DOHH2 (cell line): ENCODE data around the gene ZNRF1.

Source experiments
- H3F3A ChIP-seq: fragments of 200-600 bp; sonication (generic), shearing (Covaris generic); 2 replicates; pipeline ENCODE4 v1.6.0; 2016; ENCODE audit warnings: antibody characterized with exemption, mild to moderate bottlenecking; ENCODE audit not compliant: control insufficient read depth, insufficient read depth
- H3K27ac ChIP-seq: fragments of 200-600 bp; sonication (generic); 2 replicates; pipeline ENCODE4 v1.5.1; 2014; ENCODE audit warnings: low read depth, mild to moderate bottlenecking, low read length, moderate library complexity
- H3K27me3 ChIP-seq: fragments of 200-600 bp; sonication (generic); 2 replicates; pipeline ENCODE4 v1.6.1; 2014; ENCODE audit warnings: mild to moderate bottlenecking, low read length, mixed read lengths; ENCODE audit not compliant: control insufficient read depth
- H3K36me3 ChIP-seq: fragments of 200-600 bp; sonication (generic); 2 replicates; pipeline ENCODE4 v1.6.1; 2014; ENCODE audit warnings: mild to moderate bottlenecking, low read length, moderate library complexity, mixed read lengths; ENCODE audit not compliant: control insufficient read depth
- H3K4me1 ChIP-seq: fragments of 200-600 bp; sonication (generic); 2 replicates; pipeline ENCODE4 v1.6.1; 2014; ENCODE audit warnings: mild to moderate bottlenecking, low read length, mixed read lengths; ENCODE audit not compliant: control insufficient read depth
- H3K4me2 ChIP-seq: fragments of 200-600 bp; sonication (generic); 2 replicates; pipeline ENCODE4 v1.6.0; 2014; ENCODE audit warnings: mild to moderate bottlenecking, low read length, moderate library complexity
- H3K4me3 ChIP-seq: fragments of 200-600 bp; sonication (generic); 2 replicates; pipeline ENCODE4 v1.5.1; 2014; ENCODE audit warnings: mild to moderate bottlenecking, low read length, mixed read lengths
- H3K79me2 ChIP-seq: fragments of 200-600 bp; sonication (generic); 2 replicates; pipeline ENCODE4 v1.6.1; 2014; ENCODE audit warnings: mild to moderate bottlenecking, low read length, mixed read lengths; ENCODE audit not compliant: control insufficient read depth
- H3K9me2 ChIP-seq: fragments of 200-600 bp; sonication (generic); replicated peaks from 2 replicates; pipeline ENCODE4 v1.6.1; 2014; ENCODE audit warnings: mild to moderate bottlenecking, low read length, mixed read lengths; ENCODE audit not compliant: control insufficient read depth
- H3K9me3 ChIP-seq: fragments of 200-600 bp; sonication (generic); 2 replicates; pipeline ENCODE4 v1.6.1; 2014; ENCODE audit warnings: antibody characterized with exemption, low read length, mixed read lengths; ENCODE audit not compliant: control insufficient read depth, insufficient read depth
- H4K20me1 ChIP-seq: fragments of 200-600 bp; sonication (generic); 2 replicates; pipeline ENCODE4 v1.6.0; 2014; ENCODE audit warnings: low read depth, mild to moderate bottlenecking, antibody characterized with exemption, low read length, moderate library complexity; ENCODE audit not compliant: control insufficient read depth, insufficient read depth
- CTCF ChIP-seq: fragments of 200-600 bp; sonication (generic); IDR thresholded peaks from one replicate; pipeline ENCODE4 v1.5.1; 2014; ENCODE audit warnings: antibody characterized with exemption, mild to moderate bottlenecking, low read depth, low read length; ENCODE audit not compliant: poor library complexity, severe bottlenecking
- EZH2phosphoT487 ChIP-seq: fragments of 200-600 bp; sonication (generic); IDR thresholded peaks from 2 replicates; pipeline ENCODE4 v1.6.1; 2017; ENCODE audit warnings: borderline replicate concordance, mild to moderate bottlenecking, antibody characterized with exemption, low read length, moderate library complexity, mixed read lengths

Gene ZNRF1

GRCh38 chr16:75053791-75054555, 55.1 kb downstream of the ZNRF1 start:
- Histone ChIP-seq H3K4me3 (no peak overlapping the region), H3K4me1 (no peaks in the 10 kb centered on the region), H4K20me1 (no peaks in the 10 kb centered on the region), H3F3A (no peaks in the 10 kb centered on the region), H3K27me3 (no peaks in the 10 kb centered on the region), H3K9me3 (no peaks in the 10 kb centered on the region), H3K9me2 (no peaks in the 10 kb centered on the region), H3K27ac (no peak overlapping the region), H3K36me3 (no peaks in the 10 kb centered on the region), H3K4me2 (no peak overlapping the region), H3K79me2 (0 out of 2 replicates have a peak, but pooled peaks cover 2% of the 10 kb centered on the region)
- TF ChIP-seq CTCF (no peak), EZH2phosphoT487 (no peak)

GRCh38 chr16:75054556-75054947, 55.7 kb downstream of the ZNRF1 start:
- TF ChIP-seq CTCF, result no peak
- TF ChIP-seq EZH2phosphoT487, result no peak
- Histone ChIP-seq H3K79me2 (0 out of 2 replicates have a peak, but pooled peaks cover under 1% of the 10 kb centered on the region), H3F3A (no peaks in the 10 kb centered on the region), H3K27ac (no peak overlapping the region), H3K9me2 (no peaks in the 10 kb centered on the region), H3K4me1 (no peaks in the 10 kb centered on the region), H3K4me3 (no peak overlapping the region), H3K36me3 (no peaks in the 10 kb centered on the region), H3K4me2 (no peak overlapping the region), H3K9me3 (no peaks in the 10 kb centered on the region), H3K27me3 (no peaks in the 10 kb centered on the region), H4K20me1 (no peaks in the 10 kb centered on the region)

- Histone ChIP-seq H3K4me1 (no peaks in the 10 kb centered on the region), H4K20me1 (no peaks in the 10 kb centered on the region), H3K4me3 (no peak overlapping the region), H3K79me2 (no peaks in the 10 kb centered on the region), H3K4me2 (no peak overlapping the region), H3K36me3 (no peaks in the 10 kb centered on the region), H3F3A (no peaks in the 10 kb centered on the region), H3K9me3 (no peaks in the 10 kb centered on the region), H3K27ac (no peak overlapping the region), H3K9me2 (no peaks in the 10 kb centered on the region), H3K27me3 (no peaks in the 10 kb centered on the region)
- TF ChIP-seq EZH2phosphoT487, result no peak
- TF ChIP-seq CTCF, result no peak
These were observed 60.0 kb downstream of the ZNRF1 start for GRCh38 chr16:75058806-75059205.
